HepG2 (cell line): ENCODE data around the gene ATP1A2. TPM values are rescaled to one million over a fixed set of nuclear protein-coding genes. Genes with fewer than 3 reads are reported as not detected.

Experiments
- ATAC-seq: fragments of 200-7000 bp; cut with Tn5 transposase; 3 replicates; pipeline ENCODE4 v1.9.1; 2020; ENCODE audit warnings: mild to moderate bottlenecking, moderate library complexity
- BruUV-seq: library from RNA; stranded (reverse); fragments of 400-500 nt; replicated peaks from 2 replicates; lab custom pipeline; 2021; lab: Mats Ljungman, UMichigan
- CTCF ChIA-PET: fragments of 300-600 bp; formaldehyde crosslinking; extraction: SDS; loops from one replicate; lab custom pipeline; 2021; ENCODE audit warnings: low total read pairs, inconsistent platforms, low intra/inter-chr PET ratio; lab: Yijun Ruan, JAX
- POLR2A ChIA-PET: fragments of 350-600 bp; sonication (Branson Sonifier 250); formaldehyde crosslinking; loops from one replicate; lab custom pipeline; 2020; ENCODE audit warnings: antibody characterized with exemption, inconsistent platforms; lab: Yijun Ruan, JAX
- DNase-seq: peaks from one replicate; pipeline ENCODE4 v3.0.0-alpha.2; 2015; ENCODE audit warnings: low spot score
- FAIRE-seq: peaks from 3 replicates; lab custom pipeline; 2011; peaks lifted over from hg19 to GRCh38; lab: Jason Lieb, UNC
- H2AFZ ChIP-seq: one replicate; pipeline ENCODE4 v1.6.1; 2011; ENCODE audit warnings: low read length, inconsistent platforms
- H3K27ac ChIP-seq: fragments of 300-600 bp; 3 replicates; pipeline ENCODE4 v1.8.0; 2011; ENCODE audit warnings: mixed run types, mild to moderate bottlenecking, mixed read lengths, low read length, inconsistent platforms; ENCODE audit not compliant: insufficient read depth; ENCODE audit errors: extremely low read length
- H3K27me3 ChIP-seq, 2 experiments: fragments of 200-600 bp in 1 of 2; 2 replicates in 1 of 2; 3 replicates in 1 of 2; pipeline versions ENCODE4 v1.6.0 to v1.8.0; 2011; ENCODE audit warnings: low read length in 2 of 2, mild to moderate bottlenecking in 2 of 2, moderate library complexity in 2 of 2, inconsistent platforms in 1 of 2; ENCODE audit not compliant: insufficient read depth in 2 of 2, control insufficient read depth in 1 of 2
- H3K36me3 ChIP-seq, 2 experiments: fragments of 200-600 bp in 1 of 2; replicated peaks in 1 of 2; 2 replicates in 1 of 2; 3 replicates in 1 of 2; pipeline versions ENCODE4 v1.5.1 to v1.8.0; 2011; ENCODE audit warnings: low read length in 2 of 2, inconsistent platforms in 1 of 2; ENCODE audit not compliant: insufficient read depth in 2 of 2, control insufficient read depth in 1 of 2
- H3K4me1 ChIP-seq: 2 replicates; pipeline ENCODE4 v1.5.1; 2012; ENCODE audit warnings: low read length, inconsistent platforms; ENCODE audit not compliant: insufficient read depth
- H3K4me2 ChIP-seq: 2 replicates; pipeline ENCODE4 v1.6.0; 2011; ENCODE audit warnings: low read depth, low read length, inconsistent platforms
- H3K4me3 ChIP-seq, 3 experiments: fragments of 200-600 bp in 1 of 3; sonication (generic), shearing (Covaris generic) in 1 of 3; replicated peaks in 1 of 3; 2 replicates each; pipeline ENCODE4 v1.5.1; 2011 to 2016; ENCODE audit warnings: low read length in 3 of 3, inconsistent platforms in 2 of 3, low read depth in 2 of 3, mild to moderate bottlenecking in 2 of 3, control low read depth in 1 of 3, mixed read lengths in 1 of 3; ENCODE audit not compliant: insufficient read depth in 1 of 3
- H3K79me2 ChIP-seq: one replicate; pipeline ENCODE4 v1.6.1; 2011; ENCODE audit warnings: low read length, inconsistent platforms; ENCODE audit not compliant: insufficient read depth
- H3K9ac ChIP-seq: 2 replicates; pipeline ENCODE4 v1.6.0; 2011; ENCODE audit warnings: mild to moderate bottlenecking, low read depth, low read length, inconsistent platforms; ENCODE audit not compliant: insufficient read depth
- H3K9me3 ChIP-seq: 2 replicates; pipeline ENCODE4 v1.5.1; 2012; ENCODE audit warnings: mild to moderate bottlenecking, low read length
- H4K20me1 ChIP-seq: 2 replicates; pipeline ENCODE4 v1.6.0; 2011; ENCODE audit warnings: inconsistent platforms, mild to moderate bottlenecking, low read length, moderate library complexity; ENCODE audit not compliant: insufficient read depth
- AGO1 ChIP-seq: fragments of 200-400 bp; formaldehyde crosslinking; IDR thresholded peaks from 2 replicates; pipeline ENCODE4 v1.6.1; 2017; ENCODE audit warnings: mild to moderate bottlenecking, low read depth, low read length, moderate library complexity; ENCODE audit not compliant: poor library complexity, severe bottlenecking
- DPF2 ChIP-seq: sonication (generic); formaldehyde crosslinking; IDR thresholded peaks from 2 replicates; pipeline ENCODE4 v1.4.0; 2020; ENCODE audit warnings: mild to moderate bottlenecking, low read depth, missing genetic modification reagents, borderline replicate concordance
- ERF ChIP-seq: IDR thresholded peaks from 2 replicates; pipeline ENCODE4 v1.6.1; 2018; ENCODE audit warnings: missing biosample characterization, missing genetic modification reagents
- HOXA7 ChIP-seq: sonication (generic); formaldehyde crosslinking; IDR thresholded peaks from 2 replicates; pipeline ENCODE4 v1.8.1; 2022; ENCODE audit warnings: mild to moderate bottlenecking, missing genetic modification reagents, moderate library complexity
- KDM1A ChIP-seq: IDR thresholded peaks from 2 replicates; pipeline ENCODE4 v1.6.1; 2016; ENCODE audit warnings: missing compliant biosample characterization
- MED8 ChIP-seq: sonication (generic); formaldehyde crosslinking; IDR thresholded peaks from 2 replicates; pipeline ENCODE4 v1.8.1; 2023; ENCODE audit warnings: mild to moderate bottlenecking, missing genetic modification reagents; ENCODE audit not compliant: insufficient replicate concordance
- MTA1 ChIP-seq: sonication (generic); formaldehyde crosslinking; IDR thresholded peaks from 2 replicates; pipeline ENCODE4 v1.4.0; 2020; ENCODE audit warnings: missing genetic modification reagents, mild to moderate bottlenecking, borderline replicate concordance
- SOX5 ChIP-seq: IDR thresholded peaks from 2 replicates; pipeline ENCODE4 v1.6.1; 2016; ENCODE audit warnings: borderline replicate concordance
- TRIM24 ChIP-seq: sonication (generic); formaldehyde crosslinking; IDR thresholded peaks from 2 replicates; pipeline ENCODE4 v1.8.0; 2022; ENCODE audit warnings: mild to moderate bottlenecking, missing genetic modification reagents
- ZBTB20 ChIP-seq: sonication (generic); formaldehyde crosslinking; IDR thresholded peaks from 2 replicates; pipeline ENCODE4 v1.8.1; 2023; ENCODE audit warnings: missing genetic modification reagents, low read depth, mild to moderate bottlenecking, borderline replicate concordance
- ZNF160 ChIP-seq: sonication (generic); formaldehyde crosslinking; IDR thresholded peaks from 2 replicates; pipeline ENCODE4 v1.8.0; 2022; ENCODE audit warnings: mild to moderate bottlenecking, inconsistent platforms, missing genetic modification reagents
- ZNF180 ChIP-seq: sonication (generic); formaldehyde crosslinking; IDR thresholded peaks from 2 replicates; pipeline ENCODE4 v1.4.0; 2020; ENCODE audit warnings: low read depth, missing genetic modification reagents, borderline replicate concordance
- ZNF496 ChIP-seq: sonication (generic); formaldehyde crosslinking; IDR thresholded peaks from 2 replicates; pipeline ENCODE4 v1.8.1; 2023; ENCODE audit warnings: mild to moderate bottlenecking, moderate library complexity, missing genetic modification reagents; ENCODE audit not compliant: insufficient replicate concordance
- ZNF713 ChIP-seq: sonication (generic); formaldehyde crosslinking; IDR thresholded peaks from 2 replicates; pipeline ENCODE4 v1.4.0; 2020; ENCODE audit warnings: mild to moderate bottlenecking, missing genetic modification reagents
- ZNF775 ChIP-seq: sonication (generic); formaldehyde crosslinking; IDR thresholded peaks from 2 replicates; pipeline ENCODE4 v1.4.0; 2020; ENCODE audit warnings: missing genetic modification reagents, mild to moderate bottlenecking, moderate library complexity, borderline replicate concordance
- WGBS: methylation state at CpG from one replicate; pipeline ENCODE4 v1.1.6; 2017; ENCODE audit warnings: low lambda C conversion rate; 5-methylcytosine and 5-hydroxymethylcytosine counted together
- in situ Hi-C: cut with HindIII; loops from 2 replicates; pipeline ENCODE4 v1.10.0; 2017; ENCODE audit warnings: low pct_unique_long_range_greater_than_20kb; ENCODE audit not compliant: extremely low pct_ligation_motif_present
- intact Hi-C: fragments of 100-400 bp; cut with micrococcal nuclease; formaldehyde crosslinking; loops from one replicate; pipeline ENCODE4 v1.10.0; 2022; ENCODE audit not compliant: unreplicated experiment
- polyA plus RNA-seq, 8 experiments: library from polyadenylated mRNA; depleted of rRNA in 3 of 8; stranded (reverse) in 7 of 8; unstranded in 1 of 8; fragments of >200 nt; fragmentation: Illumina TruSeq in 4 of 8; extraction: Trizol in 4 of 8; gene quantifications; 2 replicates each; pipeline versions ENCODE4 v1.2.1 to v1.2.3, GENCODE V29; 2011 to 2016; ENCODE audit warnings: low read depth in 4 of 8, missing spikeins in 1 of 8, mixed read lengths in 1 of 8; ENCODE audit not compliant: insufficient read depth in 1 of 8
- total RNA-seq, 5 experiments: library from RNA; depleted of rRNA; stranded (reverse); fragments of >200 nt; fragmentation: Illumina TruSeq; extraction: Trizol; gene quantifications; 2 replicates each; pipeline ENCODE4 v1.2.3, GENCODE V29; 2016; ENCODE audit warnings: low read depth in 1 of 5
- TF ChIP-seq, protein P1 (sequence below): sonication (generic); formaldehyde crosslinking; IDR thresholded peaks from 2 replicates; pipeline ENCODE4 v1.4.0; 2020; ENCODE audit warnings: missing genetic modification reagents

The ATP1A2 gene
- total and polyA plus RNA-seq, 2 of the 13 experiments (the other 11 are each of a cell fraction or from before 2014, with no cell fraction given), result 0.16 TPM; not detected in 1

DNA sequence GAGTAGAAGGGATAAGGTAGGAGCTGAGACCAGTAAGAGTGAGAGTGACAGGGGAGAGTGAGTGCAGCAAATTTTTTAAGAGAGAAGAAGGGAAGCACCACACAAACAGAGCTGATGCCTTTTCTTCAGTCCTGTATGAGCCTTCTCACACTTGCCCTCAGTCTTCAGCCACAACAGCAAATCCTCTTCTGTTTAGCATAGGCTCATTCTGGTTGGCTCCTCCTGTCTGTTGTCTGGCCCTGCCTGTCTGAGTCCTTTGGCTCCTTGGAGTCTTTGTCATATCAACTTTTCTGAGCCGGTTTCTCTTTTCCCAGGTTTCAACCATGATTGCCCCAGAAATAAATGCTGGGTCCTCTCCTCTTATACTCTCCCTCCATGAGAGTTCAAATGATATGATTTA is 62.1 kb downstream of the ATP1A2 start (continued):
- TF ChIP-seq, protein P1, sequence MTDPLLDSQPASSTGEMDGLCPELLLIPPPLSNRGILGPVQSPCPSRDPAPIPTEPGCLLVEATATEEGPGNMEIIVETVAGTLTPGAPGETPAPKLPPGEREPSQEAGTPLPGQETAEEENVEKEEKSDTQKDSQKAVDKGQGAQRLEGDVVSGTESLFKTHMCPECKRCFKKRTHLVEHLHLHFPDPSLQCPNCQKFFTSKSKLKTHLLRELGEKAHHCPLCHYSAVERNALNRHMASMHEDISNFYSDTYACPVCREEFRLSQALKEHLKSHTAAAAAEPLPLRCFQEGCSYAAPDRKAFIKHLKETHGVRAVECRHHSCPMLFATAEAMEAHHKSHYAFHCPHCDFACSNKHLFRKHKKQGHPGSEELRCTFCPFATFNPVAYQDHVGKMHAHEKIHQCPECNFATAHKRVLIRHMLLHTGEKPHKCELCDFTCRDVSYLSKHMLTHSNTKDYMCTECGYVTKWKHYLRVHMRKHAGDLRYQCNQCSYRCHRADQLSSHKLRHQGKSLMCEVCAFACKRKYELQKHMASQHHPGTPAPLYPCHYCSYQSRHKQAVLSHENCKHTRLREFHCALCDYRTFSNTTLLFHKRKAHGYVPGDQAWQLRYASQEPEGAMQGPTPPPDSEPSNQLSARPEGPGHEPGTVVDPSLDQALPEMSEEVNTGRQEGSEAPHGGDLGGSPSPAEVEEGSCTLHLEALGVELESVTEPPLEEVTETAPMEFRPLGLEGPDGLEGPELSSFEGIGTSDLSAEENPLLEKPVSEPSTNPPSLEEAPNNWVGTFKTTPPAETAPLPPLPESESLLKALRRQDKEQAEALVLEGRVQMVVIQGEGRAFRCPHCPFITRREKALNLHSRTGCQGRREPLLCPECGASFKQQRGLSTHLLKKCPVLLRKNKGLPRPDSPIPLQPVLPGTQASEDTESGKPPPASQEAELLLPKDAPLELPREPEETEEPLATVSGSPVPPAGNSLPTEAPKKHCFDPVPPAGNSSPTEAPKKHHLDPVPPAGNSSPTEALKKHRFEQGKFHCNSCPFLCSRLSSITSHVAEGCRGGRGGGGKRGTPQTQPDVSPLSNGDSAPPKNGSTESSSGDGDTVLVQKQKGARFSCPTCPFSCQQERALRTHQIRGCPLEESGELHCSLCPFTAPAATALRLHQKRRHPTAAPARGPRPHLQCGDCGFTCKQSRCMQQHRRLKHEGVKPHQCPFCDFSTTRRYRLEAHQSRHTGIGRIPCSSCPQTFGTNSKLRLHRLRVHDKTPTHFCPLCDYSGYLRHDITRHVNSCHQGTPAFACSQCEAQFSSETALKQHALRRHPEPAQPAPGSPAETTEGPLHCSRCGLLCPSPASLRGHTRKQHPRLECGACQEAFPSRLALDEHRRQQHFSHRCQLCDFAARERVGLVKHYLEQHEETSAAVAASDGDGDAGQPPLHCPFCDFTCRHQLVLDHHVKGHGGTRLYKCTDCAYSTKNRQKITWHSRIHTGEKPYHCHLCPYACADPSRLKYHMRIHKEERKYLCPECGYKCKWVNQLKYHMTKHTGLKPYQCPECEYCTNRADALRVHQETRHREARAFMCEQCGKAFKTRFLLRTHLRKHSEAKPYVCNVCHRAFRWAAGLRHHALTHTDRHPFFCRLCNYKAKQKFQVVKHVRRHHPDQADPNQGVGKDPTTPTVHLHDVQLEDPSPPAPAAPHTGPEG (CRISPR knock-in tag), result no peak
- TF ChIP-seq SOX5 (CRISPR knock-in tag) (no peak), ZNF496 (CRISPR knock-in tag) (no peak), AGO1 (no peak), ERF (CRISPR knock-in tag) (no peak), ZNF160 (CRISPR knock-in tag) (no peak)
- TF ChIP-seq, all 625 proteins: peak for 0

DNA sequence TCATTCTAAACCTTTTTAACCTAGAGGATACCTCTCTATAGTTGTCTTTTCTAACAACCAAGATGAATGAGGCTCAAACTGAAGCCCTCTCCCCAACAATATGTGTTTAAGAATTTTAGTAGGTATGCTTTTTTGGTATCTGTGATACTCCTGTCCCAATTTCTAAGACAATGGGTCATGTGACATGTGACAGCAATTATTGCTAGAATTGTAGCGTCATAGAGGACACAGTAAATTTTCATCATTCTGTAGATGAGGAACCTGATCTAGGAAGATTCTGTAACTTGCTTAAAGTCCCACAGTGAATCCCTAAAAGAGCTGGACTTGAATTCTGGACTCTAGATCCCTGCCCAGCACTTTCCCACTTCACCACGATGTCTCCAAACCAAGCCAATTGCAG is 63.2 kb downstream of the ATP1A2 start:
- no peak for ATAC-seq
- WGBS, result 44% methylated on average over 2 of the region's 2 CpGs
- no peaks in the 10 kb centered on the region for H3K9me3 ChIP-seq
- BruUV-seq, result no TSS peak
- H4K20me1 ChIP-seq, result no peaks in the 10 kb centered on the region
- no peak overlapping the region for H3K4me2 ChIP-seq
- CTCF ChIA-PET, result interaction anchor here (0.7 kb wide), 1 partner anchor 18 kb away, joined by 3 read pairs; no protein-coding TSS in a partner anchor
- POLR2A ChIA-PET, result no interaction called here
- H3K9ac ChIP-seq, result no peak overlapping the region
- H3K27ac ChIP-seq, result no peak overlapping the region
- H2AFZ ChIP-seq, result no peak overlapping the region
- H3K4me3 ChIP-seq, result no peak overlapping the region
- intact Hi-C loops (no loop called here), in situ Hi-C loops (no loop called here)
- TF ChIP-seq MTA1 (CRISPR knock-in tag) (no peak), ZNF775 (CRISPR knock-in tag) (no peak), TRIM24 (CRISPR knock-in tag) (no peak), MED8 (no peak), DPF2 (CRISPR knock-in tag) (no peak), HOXA7 (CRISPR knock-in tag) (no peak), ZNF180 (no peak), KDM1A (CRISPR knock-in tag) (no peak), ZNF713 (CRISPR knock-in tag) (no peak), ZBTB20 (no peak)
- H3K27me3 ChIP-seq, result peaks cover 4 to 18% of the 10 kb centered on the region in 2 experiments; a peak in 4 of 5 replicates
- H3K36me3 ChIP-seq, result no peaks in the 10 kb centered on the region
- DNase-seq, result no peak
- no peak for FAIRE-seq
- H3K4me1 ChIP-seq, result peaks cover 15% of the 10 kb centered on the region; the same call in 1 of the 2 replicates
- no peaks in the 10 kb centered on the region for H3K79me2 ChIP-seq
